Measurements from ENCODE around the gene CACNA2D2.

DNA sequence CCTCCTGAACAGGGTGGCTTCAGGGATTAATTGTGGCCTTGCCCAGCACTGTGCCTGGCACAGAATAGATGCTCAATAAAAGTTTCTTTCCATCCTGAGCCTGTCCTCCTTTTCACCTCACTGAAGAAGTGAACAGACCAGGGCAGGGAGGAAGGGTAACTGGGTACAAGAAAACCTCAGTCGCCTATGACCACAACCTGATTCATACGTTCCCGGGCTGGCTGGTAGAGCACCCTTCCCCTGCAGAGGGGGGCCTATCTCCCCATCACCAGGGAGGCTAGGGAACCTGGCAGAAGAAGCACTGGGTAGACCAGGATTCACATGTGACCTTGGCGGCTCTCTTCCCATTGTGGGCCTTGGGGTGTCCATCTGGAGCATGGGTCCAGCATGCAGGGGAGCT, 27.8 kb upstream of the CACNA2D2 start:
- TF ChIP-seq, protein P1, sequence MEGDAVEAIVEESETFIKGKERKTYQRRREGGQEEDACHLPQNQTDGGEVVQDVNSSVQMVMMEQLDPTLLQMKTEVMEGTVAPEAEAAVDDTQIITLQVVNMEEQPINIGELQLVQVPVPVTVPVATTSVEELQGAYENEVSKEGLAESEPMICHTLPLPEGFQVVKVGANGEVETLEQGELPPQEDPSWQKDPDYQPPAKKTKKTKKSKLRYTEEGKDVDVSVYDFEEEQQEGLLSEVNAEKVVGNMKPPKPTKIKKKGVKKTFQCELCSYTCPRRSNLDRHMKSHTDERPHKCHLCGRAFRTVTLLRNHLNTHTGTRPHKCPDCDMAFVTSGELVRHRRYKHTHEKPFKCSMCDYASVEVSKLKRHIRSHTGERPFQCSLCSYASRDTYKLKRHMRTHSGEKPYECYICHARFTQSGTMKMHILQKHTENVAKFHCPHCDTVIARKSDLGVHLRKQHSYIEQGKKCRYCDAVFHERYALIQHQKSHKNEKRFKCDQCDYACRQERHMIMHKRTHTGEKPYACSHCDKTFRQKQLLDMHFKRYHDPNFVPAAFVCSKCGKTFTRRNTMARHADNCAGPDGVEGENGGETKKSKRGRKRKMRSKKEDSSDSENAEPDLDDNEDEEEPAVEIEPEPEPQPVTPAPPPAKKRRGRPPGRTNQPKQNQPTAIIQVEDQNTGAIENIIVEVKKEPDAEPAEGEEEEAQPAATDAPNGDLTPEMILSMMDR (IDR thresholded peaks at IDR 0.05; ENCODE audit: low read length): no peak
- TF ChIP-seq EZH2 (optimal IDR thresholded peaks at IDR 0.05; ENCODE audit: low read depth, low read length): no peak
- TF ChIP-seq EZH2phosphoT487 (IDR thresholded peaks at IDR 0.05; ENCODE audit: low read length): no peak
